Activated CD4-positive, alpha-beta T cell treated with anti-CD3 and anti-CD28 coated beads, Interleukin-2, amount 50 U/mL, for 1 hour (primary cell): ENCODE data around the gene FBXO21.
A peak's percentile ranks its signal among the peaks of the same experiment; 100 is the strongest.
"Not testable (repeated sequence)": the region's sequence is repeated elsewhere in the genome, so short reads cannot be mapped to it uniquely, and the experiment has no call there.

Source experiments
- DNase-seq: peaks from one replicate; pipeline ENCODE4 v3.0.0-alpha.2; 2020

FBXO21 gene

GRCh38 chr12:117100851-117101673 lies 89.2 kb downstream of the FBXO21 start:
- DNase-seq, result no peak

GRCh38 chr12:117100251-117100650 lies 90.0 kb downstream of the FBXO21 start:
- no peak for DNase-seq

GRCh38 chr12:117098361-117099217 lies 91.7 kb downstream of the FBXO21 start:
- DNase-seq, result peak; percentile 19

- no peak for DNase-seq
Observed at GRCh38 chr12:117098024-117098360, 92.3 kb downstream of the FBXO21 start.

- DNase-seq, result no peak
Observed at GRCh38 chr12:117097159-117097558, 93.1 kb downstream of the FBXO21 start.

GRCh38 chr12:117096501-117097042 lies 93.7 kb downstream of the FBXO21 start:
- DNase-seq, result no peak

GRCh38 chr12:117095191-117095590 lies 95.1 kb downstream of the FBXO21 start:
- DNase-seq, result not testable (repeated sequence)

- no peak for DNase-seq
Observed at GRCh38 chr12:117093918-117094630, 96.2 kb downstream of the FBXO21 start.

- no peak for DNase-seq
Observed at GRCh38 chr12:117093431-117093830, 96.8 kb downstream of the FBXO21 start.

GRCh38 chr12:117092886-117093285 lies 97.4 kb downstream of the FBXO21 start:
- DNase-seq, result no peak

GRCh38 chr12:117092511-117092780 lies 97.8 kb downstream of the FBXO21 start:
- no peak for DNase-seq
